NCI-H187 treated with DMSO at 0.1 percent for 48 hours (cell line): ENCODE results near the gene COL3A1.

ENCODE experiments used
- DNase-seq: peaks from one replicate; lab custom pipeline; 2025; lab: John Stamatoyannopoulos, UW

The COL3A1 gene

GRCh38 chr2:188976545-188977268 is 2.5 kb downstream of the COL3A1 start:
- no peak for DNase-seq

- DNase-seq: no peak
These were observed 3.1 kb downstream of the COL3A1 start for GRCh38 chr2:188977317-188977716.

- DNase-seq: no peak
These were observed 4.3 kb downstream of the COL3A1 start for GRCh38 chr2:188978291-188979081.

DNA sequence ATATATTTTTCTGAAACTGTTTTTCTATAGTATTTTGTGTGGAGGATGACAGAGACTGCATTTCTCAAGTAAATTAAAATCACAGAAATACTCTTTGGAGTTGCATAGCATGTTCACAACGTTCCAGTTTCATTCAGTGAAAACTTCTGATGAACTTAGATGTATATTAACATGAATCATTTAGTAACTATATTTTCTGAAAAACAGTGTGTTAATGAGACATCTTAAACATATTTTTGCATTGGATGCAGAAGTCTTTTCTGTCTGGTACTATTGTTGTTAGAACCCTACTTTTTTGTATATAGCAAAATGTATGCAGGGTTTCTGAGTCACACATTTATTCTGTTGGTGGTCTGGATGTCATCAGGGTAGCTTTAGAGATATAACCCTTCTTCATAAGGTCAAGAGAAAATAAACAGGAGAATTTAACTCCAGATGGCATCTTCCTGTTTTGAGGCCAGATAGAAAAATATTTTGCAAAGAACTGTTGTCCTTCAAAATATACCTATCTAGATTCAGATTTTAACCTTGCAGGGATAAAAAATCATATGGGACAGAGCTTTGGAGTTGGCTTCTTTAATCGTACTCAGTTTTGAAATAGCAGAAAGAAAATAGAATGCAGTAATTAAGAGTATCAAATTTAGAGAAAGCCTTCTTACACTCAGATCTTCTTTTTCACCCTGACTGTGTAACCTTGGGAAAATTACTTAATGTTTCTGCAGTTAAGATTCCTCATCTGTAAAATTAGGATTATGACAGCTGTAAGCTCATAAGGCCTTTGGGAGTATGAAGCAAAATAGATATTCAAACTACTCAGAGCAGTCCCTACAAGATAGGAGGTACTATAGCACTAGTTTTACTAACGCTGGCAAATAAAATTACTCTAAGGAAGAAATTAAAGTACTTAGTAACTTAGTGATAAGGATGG is 5.3 kb downstream of the COL3A1 start:
- no peak for DNase-seq

DNA sequence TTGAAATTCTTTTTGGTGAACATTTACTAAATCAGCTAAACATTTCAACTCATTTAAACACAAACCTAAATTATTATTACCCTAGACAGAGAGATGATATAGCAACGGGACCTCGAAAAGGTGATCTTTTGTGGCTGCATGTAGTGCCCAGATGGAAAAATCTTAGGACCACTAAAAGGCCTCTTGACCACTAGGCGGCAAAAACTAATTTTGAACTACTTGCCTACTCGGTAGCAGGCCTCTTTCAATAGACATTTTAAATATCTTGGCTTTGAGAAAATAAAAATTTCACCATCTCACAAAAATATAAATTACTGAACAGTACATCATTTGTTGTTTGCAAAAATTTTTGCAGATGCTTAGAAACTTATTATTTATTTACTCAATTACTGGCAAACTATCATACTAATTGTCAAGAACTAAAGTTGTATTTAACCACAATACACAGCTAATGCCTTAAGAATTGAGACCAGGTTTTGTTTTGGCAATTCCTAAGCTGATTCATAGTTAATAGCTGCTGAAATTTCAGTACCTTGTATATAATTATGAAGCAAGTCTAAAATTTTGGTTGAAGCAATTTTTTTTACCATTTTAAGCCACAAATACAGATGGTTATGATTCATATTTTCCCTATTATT is 9.4 kb downstream of the COL3A1 start:
- no peak for DNase-seq

DNA sequence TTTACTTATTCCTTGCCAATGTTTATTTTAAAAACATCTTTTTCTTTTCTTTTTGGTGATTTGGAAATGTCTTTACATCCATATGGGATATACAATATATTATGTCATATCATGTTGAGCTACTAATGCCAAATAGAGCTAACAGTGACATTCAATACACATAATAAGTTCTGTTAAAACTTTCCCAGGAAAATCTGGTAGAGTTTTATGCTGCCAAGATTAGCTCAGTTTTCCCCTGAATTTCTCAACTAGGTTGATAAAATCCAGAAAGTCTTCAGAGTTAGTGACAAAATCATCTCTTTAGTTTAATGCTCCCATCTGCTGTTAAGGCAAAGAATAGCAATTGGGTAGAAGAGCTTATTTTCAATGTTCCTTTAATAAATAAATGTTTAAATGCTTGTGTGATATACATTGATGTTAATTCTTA is 9.9 kb downstream of the COL3A1 start:
- DNase-seq: no peak

DNA sequence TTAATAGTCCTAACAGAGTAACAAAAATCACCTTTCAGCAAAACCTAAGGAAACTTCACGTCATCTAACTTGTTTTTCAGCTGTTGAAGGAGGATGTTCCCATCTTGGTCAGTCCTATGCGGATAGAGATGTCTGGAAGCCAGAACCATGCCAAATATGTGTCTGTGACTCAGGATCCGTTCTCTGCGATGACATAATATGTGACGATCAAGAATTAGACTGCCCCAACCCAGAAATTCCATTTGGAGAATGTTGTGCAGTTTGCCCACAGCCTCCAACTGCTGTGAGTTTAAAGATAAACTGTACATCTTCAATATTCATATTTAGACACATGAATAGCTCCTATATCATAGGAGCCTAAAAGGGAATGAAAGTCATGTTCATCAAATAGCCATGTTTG is 10.5 kb downstream of the COL3A1 start:
- no peak for DNase-seq

GRCh38 chr2:188986839-188987238 is 12.7 kb downstream of the COL3A1 start:
- DNase-seq: no peak

DNA sequence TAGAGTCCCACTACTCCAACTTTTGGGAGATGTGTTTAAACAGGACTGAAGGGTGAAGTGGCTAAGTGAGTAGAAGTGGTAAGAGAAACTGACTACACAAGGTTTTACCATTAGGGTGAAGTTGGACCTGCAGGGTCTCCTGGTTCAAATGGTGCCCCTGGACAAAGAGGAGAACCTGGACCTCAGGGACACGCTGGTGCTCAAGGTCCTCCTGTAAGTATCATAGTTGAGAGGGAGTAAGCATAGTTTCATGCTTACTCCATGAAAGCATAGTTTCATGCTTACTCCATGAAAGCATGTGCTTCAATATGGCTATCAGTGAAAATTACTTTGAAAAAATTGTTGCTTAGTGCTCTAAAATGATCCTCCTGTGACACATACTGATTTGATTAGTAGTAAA is 19.1 kb downstream of the COL3A1 start:
- DNase-seq: no peak

DNA sequence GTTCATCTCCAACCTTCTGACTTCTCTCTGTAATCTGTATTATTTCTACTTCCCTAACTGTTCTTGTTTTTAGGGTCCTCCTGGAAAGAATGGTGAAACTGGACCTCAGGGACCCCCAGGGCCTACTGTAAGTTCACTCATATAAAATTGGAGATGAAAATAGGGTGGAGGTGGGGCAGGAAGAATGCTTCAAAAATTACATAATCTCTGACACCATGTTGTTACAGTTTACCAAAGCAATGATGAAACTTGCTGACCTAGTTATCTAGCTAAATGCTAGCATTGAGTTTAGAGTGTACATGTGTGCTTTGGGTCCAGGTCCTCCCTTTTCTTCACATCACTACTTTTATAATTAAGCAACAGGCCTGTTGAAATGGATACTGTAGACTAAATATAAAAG is 23.1 kb downstream of the COL3A1 start:
- no peak for DNase-seq

DNA sequence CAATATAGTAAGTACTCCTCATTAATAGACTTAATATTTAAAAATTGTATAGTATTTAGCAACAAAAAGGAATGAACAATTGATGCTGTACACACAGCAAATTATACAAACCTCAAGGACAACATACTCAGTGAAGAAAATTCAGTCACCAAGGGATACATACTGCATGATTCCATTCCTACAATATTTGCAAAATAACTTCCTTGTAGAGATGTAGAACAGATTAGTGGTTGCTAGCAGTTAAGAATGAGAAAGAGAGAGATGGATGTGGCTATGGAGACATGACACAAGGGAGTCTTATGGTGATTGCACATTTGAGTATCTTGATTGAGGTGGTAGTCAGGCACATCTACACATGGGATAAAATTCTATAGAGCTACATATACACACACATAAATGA is 26.0 kb downstream of the COL3A1 start:
- no peak for DNase-seq

DNA sequence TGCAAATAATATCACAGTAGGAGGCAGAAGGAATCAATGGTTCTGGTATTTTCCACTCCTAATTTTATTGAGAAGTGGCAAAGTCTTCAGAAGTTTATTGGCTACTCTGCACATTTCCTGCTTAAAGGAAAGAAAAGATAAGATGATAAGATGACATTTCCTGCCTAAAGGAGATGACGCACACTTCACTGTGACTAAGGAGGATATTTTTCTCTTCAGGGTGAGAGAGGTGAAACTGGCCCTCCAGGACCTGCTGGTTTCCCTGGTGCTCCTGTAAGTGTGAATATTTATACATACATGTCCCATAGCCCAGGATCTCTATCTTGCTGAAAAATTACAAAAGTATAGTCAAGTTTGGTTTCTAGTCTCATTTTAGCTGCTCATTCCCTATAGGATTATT is 27.9 kb downstream of the COL3A1 start:
- no peak for DNase-seq

DNA sequence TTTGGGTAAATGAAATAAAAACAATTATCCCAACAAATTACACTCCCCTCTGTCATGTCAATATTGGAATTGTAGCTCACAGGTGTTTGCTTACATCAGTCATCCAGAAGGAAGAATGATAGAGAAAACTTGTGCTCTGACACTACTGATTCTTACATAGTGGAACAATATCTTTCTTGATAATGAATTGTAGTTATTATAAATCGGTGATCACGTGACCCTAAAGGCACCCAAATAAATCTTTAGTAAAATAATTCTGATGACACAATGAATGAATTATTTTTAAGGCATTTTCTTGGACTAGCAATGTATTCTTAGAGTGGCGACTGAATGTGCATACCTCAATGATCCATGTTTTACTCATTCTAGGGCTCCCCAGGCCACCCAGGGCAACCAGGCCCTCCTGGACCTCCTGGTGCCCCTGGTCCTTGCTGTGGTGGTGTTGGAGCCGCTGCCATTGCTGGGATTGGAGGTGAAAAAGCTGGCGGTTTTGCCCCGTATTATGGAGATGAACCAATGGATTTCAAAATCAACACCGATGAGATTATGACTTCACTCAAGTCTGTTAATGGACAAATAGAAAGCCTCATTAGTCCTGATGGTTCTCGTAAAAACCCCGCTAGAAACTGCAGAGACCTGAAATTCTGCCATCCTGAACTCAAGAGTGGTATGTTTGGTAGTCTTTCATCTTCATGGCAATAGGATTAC is 34.5 kb downstream of the COL3A1 start:
- DNase-seq: no peak

GRCh38 chr2:189010536-189010935 is 36.4 kb downstream of the COL3A1 start:
- DNase-seq: no peak

DNA sequence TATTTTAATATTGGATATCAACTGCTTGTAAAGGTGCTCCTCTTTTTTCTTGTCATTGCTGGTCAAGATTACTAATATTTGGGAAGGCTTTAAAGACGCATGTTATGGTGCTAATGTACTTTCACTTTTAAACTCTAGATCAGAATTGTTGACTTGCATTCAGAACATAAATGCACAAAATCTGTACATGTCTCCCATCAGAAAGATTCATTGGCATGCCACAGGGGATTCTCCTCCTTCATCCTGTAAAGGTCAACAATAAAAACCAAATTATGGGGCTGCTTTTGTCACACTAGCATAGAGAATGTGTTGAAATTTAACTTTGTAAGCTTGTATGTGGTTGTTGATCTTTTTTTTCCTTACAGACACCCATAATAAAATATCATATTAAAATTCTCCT is 38.2 kb downstream of the COL3A1 start:
- no peak for DNase-seq

DNA sequence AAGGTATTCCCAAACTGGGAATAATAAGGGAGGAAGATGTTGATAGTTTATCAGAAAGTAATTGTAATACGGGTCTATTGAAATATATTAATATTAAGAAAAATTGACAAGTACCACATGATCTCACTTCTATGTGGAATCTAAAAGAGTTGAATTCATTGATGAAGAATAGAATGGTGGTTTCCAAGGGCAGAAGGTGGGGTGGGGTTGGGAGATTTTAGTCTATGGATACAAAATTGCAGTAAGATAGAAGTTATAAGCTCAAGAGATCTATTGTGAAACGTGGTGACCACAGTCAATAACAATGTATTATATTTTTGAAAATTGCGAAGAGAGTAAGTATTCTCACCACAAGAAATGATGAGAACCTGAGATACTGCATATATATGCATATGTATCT is 38.9 kb downstream of the COL3A1 start:
- no peak for DNase-seq

GRCh38 chr2:189013671-189014448 is 39.7 kb downstream of the COL3A1 start:
- no peak for DNase-seq

DNA sequence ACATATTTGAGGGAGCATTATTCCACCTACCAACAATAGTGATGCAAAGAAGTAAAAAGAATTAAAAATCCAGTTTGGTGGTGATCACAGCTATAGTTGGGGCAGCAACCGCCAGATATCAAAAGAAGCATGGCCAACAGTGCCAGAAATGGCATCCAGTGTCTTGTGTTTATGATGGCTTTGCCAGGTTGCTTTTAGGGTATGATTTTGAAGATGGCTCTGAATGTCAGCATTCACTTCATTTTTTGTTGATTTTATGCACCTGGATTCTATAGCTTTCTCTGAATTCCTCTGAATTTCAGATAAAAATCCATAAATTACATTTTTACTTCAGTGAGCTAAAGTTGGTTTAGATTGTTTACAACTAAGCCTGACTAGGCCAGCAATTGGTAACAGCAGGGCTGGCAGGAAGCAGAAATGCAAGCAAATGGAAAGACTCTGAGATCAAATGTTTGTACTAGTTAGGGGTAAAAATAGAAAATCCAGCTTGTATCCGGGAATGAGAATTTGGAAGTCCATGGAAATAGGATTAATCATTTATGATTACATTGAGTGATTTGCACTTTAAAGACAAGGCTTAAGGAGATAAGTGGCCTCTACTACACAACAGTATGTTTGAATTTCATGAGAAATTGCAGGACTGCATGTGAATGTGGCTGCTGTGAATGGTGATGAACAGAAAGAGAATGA is 40.4 kb downstream of the COL3A1 start:
- DNase-seq: no peak

DNA sequence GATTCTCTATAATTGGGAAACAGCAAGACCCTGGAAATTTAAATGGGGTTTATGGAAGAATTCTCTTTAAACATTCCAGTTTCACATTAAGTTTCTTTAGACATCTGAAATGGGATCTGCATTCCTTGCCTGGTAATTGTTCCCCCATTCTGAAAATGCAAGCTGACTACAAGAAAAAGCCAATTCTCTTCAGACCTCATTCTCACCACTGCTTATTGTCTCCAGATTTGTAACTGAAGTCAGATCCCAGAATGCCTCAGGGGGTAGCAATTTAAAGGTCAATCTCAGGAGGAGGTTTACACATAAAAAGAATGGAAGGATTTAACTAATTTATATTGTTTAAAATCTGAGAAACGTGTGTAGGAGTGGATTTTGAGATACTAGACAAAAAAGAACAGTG is 41.2 kb downstream of the COL3A1 start:
- no peak for DNase-seq

DNA sequence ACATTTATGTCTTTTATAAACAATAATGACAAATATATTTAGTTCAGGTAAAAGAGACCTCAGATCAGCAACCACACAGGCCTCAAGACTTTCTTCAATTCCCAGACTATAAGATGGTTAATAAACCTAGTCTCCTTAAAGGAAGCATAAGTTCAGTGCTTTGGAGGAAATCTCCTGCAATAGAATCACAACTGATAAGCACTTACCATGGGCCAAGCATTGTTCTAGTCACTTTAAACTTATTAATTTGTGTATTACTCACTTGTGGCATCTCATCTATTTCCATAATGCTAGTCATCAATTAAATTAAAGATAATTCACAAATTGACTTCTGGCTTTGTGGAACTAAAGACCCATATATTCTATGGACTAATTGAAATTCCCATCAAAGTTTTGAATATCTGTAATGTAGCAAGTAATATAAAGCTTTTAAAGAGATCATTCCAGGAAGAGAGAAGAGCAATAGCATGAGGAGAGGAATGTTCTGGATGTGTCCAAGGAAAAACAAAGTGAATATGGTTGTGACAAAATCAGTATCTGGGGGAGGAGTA is 42.2 kb downstream of the COL3A1 start:
- no peak for DNase-seq
